ENCODE data around the gene PPT1.

GRCh38 chr1:40102038-40102437 is 5.0 kb upstream of the PPT1 start:
- TF ChIP-seq, protein P1, sequence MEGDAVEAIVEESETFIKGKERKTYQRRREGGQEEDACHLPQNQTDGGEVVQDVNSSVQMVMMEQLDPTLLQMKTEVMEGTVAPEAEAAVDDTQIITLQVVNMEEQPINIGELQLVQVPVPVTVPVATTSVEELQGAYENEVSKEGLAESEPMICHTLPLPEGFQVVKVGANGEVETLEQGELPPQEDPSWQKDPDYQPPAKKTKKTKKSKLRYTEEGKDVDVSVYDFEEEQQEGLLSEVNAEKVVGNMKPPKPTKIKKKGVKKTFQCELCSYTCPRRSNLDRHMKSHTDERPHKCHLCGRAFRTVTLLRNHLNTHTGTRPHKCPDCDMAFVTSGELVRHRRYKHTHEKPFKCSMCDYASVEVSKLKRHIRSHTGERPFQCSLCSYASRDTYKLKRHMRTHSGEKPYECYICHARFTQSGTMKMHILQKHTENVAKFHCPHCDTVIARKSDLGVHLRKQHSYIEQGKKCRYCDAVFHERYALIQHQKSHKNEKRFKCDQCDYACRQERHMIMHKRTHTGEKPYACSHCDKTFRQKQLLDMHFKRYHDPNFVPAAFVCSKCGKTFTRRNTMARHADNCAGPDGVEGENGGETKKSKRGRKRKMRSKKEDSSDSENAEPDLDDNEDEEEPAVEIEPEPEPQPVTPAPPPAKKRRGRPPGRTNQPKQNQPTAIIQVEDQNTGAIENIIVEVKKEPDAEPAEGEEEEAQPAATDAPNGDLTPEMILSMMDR (IDR thresholded peaks at IDR 0.05) = no peak
- no peak for TF ChIP-seq POLR2A (IDR thresholded peaks at IDR 0.05)
